Thyroid gland (tissue), 4 donors: ENCODE results near the gene DNAH8.

Experiments
- CTCF ChIP-seq, 6 experiments: fragments of 200-600 bp in 3 of 6; fragments of 450-650 bp in 3 of 6; sonication (generic) in 3 of 6; IDR thresholded peaks; one replicate each; pipeline ENCODE4 v1.5.1; 2016 to 2019; ENCODE audit warnings: antibody characterized with exemption in 6 of 6, mild to moderate bottlenecking in 2 of 6, inconsistent platforms in 1 of 6, moderate library complexity in 1 of 6
- POLR2A ChIP-seq, 2 donors: fragments of 450-650 bp; IDR thresholded peaks; one replicate each; pipeline ENCODE4 v1.6.1; 2017; ENCODE audit warnings: antibody characterized with exemption in 2 of 2, mild to moderate bottlenecking in 2 of 2, moderate library complexity in 1 of 2

- TF ChIP-seq CTCF (IDR thresholded peaks at IDR 0.05) (no peak), POLR2A (IDR thresholded peaks at IDR 0.05) (no peak)
Observed at GRCh38 chr6:38937839-38938613, 222.9 kb downstream of the DNAH8 start.
